Measurements from ENCODE around the gene BICRAL. TPM values are rescaled to one million over a fixed set of nuclear protein-coding genes. Genes with fewer than 3 reads are reported as not detected.

BICRAL gene, protein sequence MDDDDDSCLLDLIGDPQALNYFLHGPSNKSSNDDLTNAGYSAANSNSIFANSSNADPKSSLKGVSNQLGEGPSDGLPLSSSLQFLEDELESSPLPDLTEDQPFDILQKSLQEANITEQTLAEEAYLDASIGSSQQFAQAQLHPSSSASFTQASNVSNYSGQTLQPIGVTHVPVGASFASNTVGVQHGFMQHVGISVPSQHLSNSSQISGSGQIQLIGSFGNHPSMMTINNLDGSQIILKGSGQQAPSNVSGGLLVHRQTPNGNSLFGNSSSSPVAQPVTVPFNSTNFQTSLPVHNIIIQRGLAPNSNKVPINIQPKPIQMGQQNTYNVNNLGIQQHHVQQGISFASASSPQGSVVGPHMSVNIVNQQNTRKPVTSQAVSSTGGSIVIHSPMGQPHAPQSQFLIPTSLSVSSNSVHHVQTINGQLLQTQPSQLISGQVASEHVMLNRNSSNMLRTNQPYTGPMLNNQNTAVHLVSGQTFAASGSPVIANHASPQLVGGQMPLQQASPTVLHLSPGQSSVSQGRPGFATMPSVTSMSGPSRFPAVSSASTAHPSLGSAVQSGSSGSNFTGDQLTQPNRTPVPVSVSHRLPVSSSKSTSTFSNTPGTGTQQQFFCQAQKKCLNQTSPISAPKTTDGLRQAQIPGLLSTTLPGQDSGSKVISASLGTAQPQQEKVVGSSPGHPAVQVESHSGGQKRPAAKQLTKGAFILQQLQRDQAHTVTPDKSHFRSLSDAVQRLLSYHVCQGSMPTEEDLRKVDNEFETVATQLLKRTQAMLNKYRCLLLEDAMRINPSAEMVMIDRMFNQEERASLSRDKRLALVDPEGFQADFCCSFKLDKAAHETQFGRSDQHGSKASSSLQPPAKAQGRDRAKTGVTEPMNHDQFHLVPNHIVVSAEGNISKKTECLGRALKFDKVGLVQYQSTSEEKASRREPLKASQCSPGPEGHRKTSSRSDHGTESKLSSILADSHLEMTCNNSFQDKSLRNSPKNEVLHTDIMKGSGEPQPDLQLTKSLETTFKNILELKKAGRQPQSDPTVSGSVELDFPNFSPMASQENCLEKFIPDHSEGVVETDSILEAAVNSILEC
- 4.7 and 6.0 TPM in 2 replicates for total RNA-seq

DNA sequence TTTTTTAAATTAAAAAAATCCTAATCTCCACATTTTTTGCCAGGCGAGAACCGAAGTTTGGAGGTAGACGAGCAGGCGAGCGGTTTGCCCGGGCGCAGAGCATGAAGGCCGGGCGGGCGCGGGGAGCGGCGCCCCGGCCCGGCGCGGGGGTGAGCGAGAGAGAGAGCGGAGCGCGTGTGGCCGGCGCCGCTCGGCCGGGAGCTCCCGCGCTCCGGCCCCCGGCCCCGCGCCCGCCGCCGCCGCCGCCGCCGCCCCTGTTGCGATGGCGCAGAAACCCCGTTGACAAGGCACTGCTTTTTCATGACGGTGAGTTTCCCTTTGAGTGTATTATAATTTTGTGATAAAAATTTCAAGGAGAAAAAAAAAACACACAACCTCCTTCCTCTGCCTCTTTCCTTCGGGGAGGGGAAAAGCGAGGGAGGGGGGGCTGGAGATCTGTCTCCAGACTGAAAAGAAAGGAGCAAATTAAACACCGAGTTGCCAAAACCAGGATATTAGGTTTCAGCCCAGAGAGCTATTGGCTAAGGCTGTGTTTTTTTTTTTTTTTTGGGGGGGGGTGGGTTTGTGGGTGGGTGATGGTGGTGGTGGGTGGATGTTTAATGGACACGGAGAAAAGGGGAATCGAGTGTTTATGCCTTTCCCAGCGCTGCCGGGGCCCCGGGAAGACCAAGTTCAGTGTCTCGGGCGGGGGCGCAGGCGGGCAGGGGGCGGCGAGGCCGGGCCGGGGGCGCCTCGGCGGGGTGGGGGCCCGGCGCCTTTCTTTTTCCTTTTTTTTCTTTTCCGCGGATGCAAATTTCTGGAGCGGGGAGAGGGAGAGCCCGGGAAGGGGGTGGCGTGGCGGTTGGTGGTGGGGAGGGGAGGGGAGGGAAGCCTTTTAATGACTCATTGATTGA is at the start of gene BICRAL:
Gene BICRAL (plus strand): TSS at position 257 of the 893 bp plus-strand sequence. CDS start 39,971 bp downstream, outside the sequence.

DNA sequence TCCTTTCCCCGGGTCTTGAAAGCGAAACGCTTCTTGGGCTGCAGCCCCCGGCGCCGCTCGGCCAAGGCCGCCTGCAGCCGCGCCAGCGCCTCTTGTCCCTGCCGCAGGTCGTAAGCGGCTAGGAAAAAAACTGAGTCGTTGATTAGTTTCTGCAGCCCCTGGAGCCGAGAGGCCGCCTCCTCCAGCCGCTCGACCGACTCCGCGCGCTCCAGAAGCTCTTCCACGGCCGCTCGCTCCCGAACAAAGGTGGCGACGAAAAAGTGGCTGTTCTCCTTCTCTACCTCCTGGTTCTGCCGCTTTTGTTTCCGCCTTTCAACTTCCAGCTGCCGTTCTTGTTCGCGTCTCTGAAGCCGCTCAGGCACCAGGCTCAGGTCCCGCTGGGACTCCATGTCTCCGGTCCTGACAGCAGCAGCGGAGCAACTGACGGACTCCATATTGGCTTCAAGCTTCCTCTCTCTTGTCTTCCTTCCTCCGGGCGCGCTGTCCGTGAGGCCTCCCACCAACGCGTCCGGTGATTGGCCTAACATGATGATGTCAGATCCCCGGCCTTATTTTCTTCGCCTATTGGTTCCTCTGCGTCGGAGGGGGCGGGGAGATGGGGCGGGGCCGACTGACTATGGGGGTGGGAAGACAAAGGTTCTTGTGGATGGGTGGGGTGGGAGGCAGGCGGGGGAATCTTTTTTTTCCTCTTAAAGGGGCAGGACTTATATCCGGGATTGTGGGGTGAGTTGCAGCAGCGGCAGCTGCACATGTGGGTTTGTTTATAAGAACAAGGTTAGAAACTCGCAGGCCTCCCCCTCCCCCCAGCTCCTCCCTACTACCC is 36.0 kb upstream of the BICRAL start, which contains the start of gene TBCC:
Gene TBCC (minus strand): TSS at position 464 of the 823 bp plus-strand sequence. CDS start 30 bp downstream, at position 434.

DNA sequence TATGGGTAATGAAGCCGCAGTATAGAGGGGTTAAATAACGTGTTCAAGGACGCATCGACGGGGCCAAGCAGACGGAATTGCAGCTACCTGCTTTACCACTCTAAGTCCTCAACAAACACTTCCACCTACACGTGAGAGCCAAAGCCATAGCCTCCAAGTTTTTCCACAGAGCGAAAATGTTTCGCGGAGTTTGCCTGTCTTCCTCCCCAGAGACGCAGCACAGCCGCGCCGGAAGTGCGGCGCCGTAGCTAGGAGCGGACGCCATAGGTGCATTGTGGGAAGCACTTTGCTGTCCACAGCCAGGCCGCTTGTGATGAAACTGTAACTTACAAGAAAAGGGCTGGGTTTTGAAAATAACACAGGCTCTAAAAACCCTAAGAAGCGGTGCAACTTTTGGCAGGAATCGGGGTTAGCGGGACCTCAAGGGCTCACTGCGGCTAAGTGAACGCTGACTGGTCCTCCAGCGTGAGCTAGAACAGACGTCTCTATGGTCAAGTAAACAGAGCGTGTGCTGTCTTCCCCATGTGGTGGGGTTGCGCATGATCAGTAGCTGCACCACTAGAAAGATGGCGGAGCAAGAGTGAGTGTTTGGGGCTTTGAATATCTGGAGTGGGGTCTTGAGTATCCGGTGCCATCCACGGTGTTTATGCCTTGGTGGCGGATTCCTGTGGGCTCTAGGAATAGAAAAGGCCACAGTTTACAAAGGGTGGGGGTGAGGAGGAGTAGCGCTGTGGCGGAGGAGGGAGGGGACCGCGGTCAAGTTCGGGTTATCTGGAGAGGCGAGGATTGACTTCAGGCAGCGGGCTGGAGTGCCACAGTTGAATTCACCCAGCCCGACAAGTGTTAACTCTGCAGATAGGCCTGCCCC is 97.8 kb downstream of the BICRAL start, which contains the start of gene RPL7L1:
Gene RPL7L1 (plus strand): TSS at position 245 of the 868 bp plus-strand sequence. CDS start 295 bp downstream, at position 540.

DNA sequence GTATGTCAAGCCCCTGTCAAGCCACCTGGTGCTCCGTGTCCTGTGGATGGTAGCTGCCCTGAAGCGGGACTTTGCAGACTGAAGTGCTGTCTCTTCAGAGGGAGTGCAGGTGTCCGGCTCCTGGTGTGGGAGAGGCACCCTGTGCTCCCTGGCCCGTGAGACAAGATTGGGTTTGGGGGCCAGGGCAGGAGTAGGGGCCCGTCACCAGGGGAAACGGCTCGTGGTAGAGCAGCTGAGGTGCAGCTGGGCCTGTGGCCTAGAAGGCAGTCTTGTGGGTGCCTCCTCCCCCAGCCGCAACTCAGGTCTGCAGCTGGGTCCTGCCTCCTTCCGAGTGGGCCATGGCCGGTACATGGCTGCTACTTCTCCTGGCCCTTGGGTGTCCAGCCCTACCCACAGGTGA is 133.9 kb downstream of the BICRAL start, which contains the start of gene PTCRA:
Gene PTCRA (plus strand): TSS at position 322 of the 400 bp plus-strand sequence. CDS start 17 bp downstream, at position 339.

Other genes with a start within 250 kb of the BICRAL start
- 13.7 and 14.6 TPM in 2 replicates for gene UBR2, start 218.0 kb upstream of the BICRAL start, total RNA-seq
- gene PRPH2, start 59.5 kb upstream of the BICRAL start, total RNA-seq, result 3.0 and 3.1 TPM in 2 replicates
- 38.2 and 46.8 TPM in 2 replicates for gene TBCC, start 35.9 kb upstream of the BICRAL start, total RNA-seq
- 61.5 and 65.8 TPM in 2 replicates for gene RPL7L1, start 97.6 kb downstream of the BICRAL start, total RNA-seq
- gene PTCRA, start 134.0 kb downstream of the BICRAL start, total RNA-seq, result not detected in 2 replicates
- gene CNPY3, start 147.4 kb downstream of the BICRAL start, total RNA-seq, result 31.3 and 44.8 TPM in 2 replicates
- not detected in 2 replicates for gene GNMT, start 178.7 kb downstream of the BICRAL start, total RNA-seq
- 30.1 and 40.1 TPM in 2 replicates for gene PEX6, start 197.1 kb downstream of the BICRAL start, total RNA-seq
- 40.0 and 50.5 TPM in 2 replicates for gene PPP2R5D, start 202.5 kb downstream of the BICRAL start, total RNA-seq
- gene MEA1, start 231.9 kb downstream of the BICRAL start, total RNA-seq, result 54.0 and 96.0 TPM in 2 replicates
- 112 and 172 TPM in 2 replicates for gene KLHDC3, start 232.2 kb downstream of the BICRAL start, total RNA-seq
- 42.2 and 73.4 TPM in 2 replicates for gene RRP36, start 239.6 kb downstream of the BICRAL start, total RNA-seq